Gastrocnemius medialis (tissue), 4 donors: ENCODE data around the gene GLB1L2.

Source experiments
- CTCF ChIP-seq, 5 experiments: fragments of 450-650 bp in 3 of 5; fragments of 200-600 bp in 2 of 5; sonication (generic) in 2 of 5; IDR thresholded peaks in 4 of 5; conservative IDR thresholded peaks in 1 of 5; 1 replicate in 4 of 5; 2 replicates in 1 of 5; pipeline ENCODE4 v1.5.1; 2016 to 2019; ENCODE audit warnings: antibody characterized with exemption in 5 of 5, mild to moderate bottlenecking in 3 of 5, moderate library complexity in 3 of 5
- POLR2A ChIP-seq, 2 donors: fragments of 450-650 bp; IDR thresholded peaks; one replicate each; pipeline ENCODE4 v1.6.1; 2017; ENCODE audit warnings: antibody characterized with exemption in 2 of 2, mild to moderate bottlenecking in 2 of 2, moderate library complexity in 2 of 2

GRCh38 chr11:134372536-134372935 lies 40.7 kb downstream of the GLB1L2 start:
- TF ChIP-seq CTCF (IDR thresholded peaks at IDR 0.05 in 4 of 5, conservative IDR thresholded peaks at IDR 0.05 in 1 of 5) = no peak
- no peak for TF ChIP-seq POLR2A (IDR thresholded peaks at IDR 0.05)
